HepG2 (cell line): Measurements from ENCODE around the gene RNF126. TPM values are rescaled to one million over a fixed set of nuclear protein-coding genes. Genes with fewer than 3 reads are reported as not detected.
A peak's percentile ranks its signal among the peaks of the same experiment; 100 is the strongest.

Experiments used
- ARNT ChIP-seq: fragments of 450-650 bp; IDR thresholded peaks from 2 replicates; pipeline ENCODE4 v1.6.1; 2017
- ARNTL ChIP-seq: sonication (generic); formaldehyde crosslinking; IDR thresholded peaks from 2 replicates; pipeline ENCODE4 v1.4.0; 2020; ENCODE audit warnings: mild to moderate bottlenecking, missing genetic modification reagents
- PHF5A ChIP-seq: IDR thresholded peaks from one replicate; pipeline ENCODE4 v1.6.1; 2018; ENCODE audit warnings: low read depth, missing genetic modification reagents; ENCODE audit not compliant: unreplicated experiment
- PPARG ChIP-seq: conservative IDR thresholded peaks from 2 replicates; pipeline ENCODE4 v1.6.1; 2016; ENCODE audit warnings: missing biosample characterization, missing genetic modification reagents
- RELA ChIP-seq: sonication (generic); formaldehyde crosslinking; IDR thresholded peaks from 2 replicates; pipeline ENCODE4 v1.4.0; 2020; ENCODE audit warnings: missing genetic modification reagents
- SAP130 ChIP-seq: IDR thresholded peaks from 2 replicates; pipeline ENCODE4 v1.6.1; 2016; ENCODE audit warnings: low read depth
- SETDB1 ChIP-seq: sonication (generic); formaldehyde crosslinking; IDR thresholded peaks from 2 replicates; pipeline ENCODE4 v1.5.1; 2020; ENCODE audit warnings: missing genetic modification reagents, mild to moderate bottlenecking, borderline replicate concordance
- SP1 ChIP-seq, 2 experiments: fragments of 450-650 bp in 1 of 2; sonication (generic) in 1 of 2; formaldehyde crosslinking in 1 of 2; IDR thresholded peaks; 2 replicates each; pipeline versions ENCODE4 v1.4.0 to v1.6.1; 2016 to 2020; ENCODE audit warnings: missing genetic modification reagents in 1 of 2
- SPEN ChIP-seq: sonication (generic); formaldehyde crosslinking; IDR thresholded peaks from 2 replicates; pipeline ENCODE4 v1.5.1; 2020; ENCODE audit warnings: low read depth, mild to moderate bottlenecking, missing genetic modification reagents
- ZC3H4 ChIP-seq: sonication (generic); formaldehyde crosslinking; IDR thresholded peaks from 2 replicates; pipeline ENCODE4 v1.4.0; 2020; ENCODE audit warnings: missing genetic modification reagents, borderline replicate concordance
- ZKSCAN5 ChIP-seq: sonication (generic); formaldehyde crosslinking; IDR thresholded peaks from 2 replicates; pipeline ENCODE4 v1.5.1; 2020; ENCODE audit warnings: mild to moderate bottlenecking, missing genetic modification reagents
- ZNF138 ChIP-seq: sonication (generic); formaldehyde crosslinking; IDR thresholded peaks from 2 replicates; pipeline ENCODE4 v1.5.0; 2020; ENCODE audit warnings: mild to moderate bottlenecking, low read depth, missing genetic modification reagents
- ZNF20 ChIP-seq: sonication (generic); formaldehyde crosslinking; IDR thresholded peaks from 2 replicates; pipeline ENCODE4 v1.4.0; 2020; ENCODE audit warnings: mild to moderate bottlenecking, moderate library complexity, missing genetic modification reagents
- ZNF263 ChIP-seq: sonication (generic); formaldehyde crosslinking; IDR thresholded peaks from 2 replicates; pipeline ENCODE4 v1.4.0; 2020; ENCODE audit warnings: missing genetic modification reagents
- ZNF317 ChIP-seq: sonication (generic); formaldehyde crosslinking; IDR thresholded peaks from 2 replicates; pipeline ENCODE4 v1.5.0; 2020; ENCODE audit warnings: mild to moderate bottlenecking, missing genetic modification reagents
- ZNF333 ChIP-seq: sonication (generic); formaldehyde crosslinking; IDR thresholded peaks from 2 replicates; pipeline ENCODE4 v1.4.0; 2020; ENCODE audit warnings: mild to moderate bottlenecking, missing genetic modification reagents, borderline replicate concordance
- ZNF335 ChIP-seq: sonication (generic); formaldehyde crosslinking; IDR thresholded peaks from 2 replicates; pipeline ENCODE4 v1.4.0; 2020; ENCODE audit warnings: missing genetic modification reagents
- ZNF451 ChIP-seq: sonication (generic); formaldehyde crosslinking; IDR thresholded peaks from 2 replicates; pipeline ENCODE4 v1.5.0; 2020; ENCODE audit warnings: mild to moderate bottlenecking, missing genetic modification reagents
- ZNF460 ChIP-seq: sonication (generic); formaldehyde crosslinking; IDR thresholded peaks from 2 replicates; pipeline ENCODE4 v1.5.1; 2020; ENCODE audit warnings: missing genetic modification reagents, mild to moderate bottlenecking, borderline replicate concordance
- ZNF564 ChIP-seq: sonication (generic); formaldehyde crosslinking; IDR thresholded peaks from 2 replicates; pipeline ENCODE4 v1.8.1; 2023; ENCODE audit warnings: mild to moderate bottlenecking, missing genetic modification reagents
- ZNF709 ChIP-seq: sonication (generic); formaldehyde crosslinking; IDR thresholded peaks from 2 replicates; pipeline ENCODE4 v1.5.0; 2020; ENCODE audit warnings: mild to moderate bottlenecking, missing genetic modification reagents
- ZNF761 ChIP-seq: sonication (generic); formaldehyde crosslinking; conservative IDR thresholded peaks from 2 replicates; pipeline ENCODE4 v1.4.0; 2020; ENCODE audit warnings: mild to moderate bottlenecking, missing genetic modification reagents
- ZSCAN22 ChIP-seq: sonication (generic); formaldehyde crosslinking; IDR thresholded peaks from 2 replicates; pipeline ENCODE4 v1.4.0; 2020; ENCODE audit warnings: mild to moderate bottlenecking, missing genetic modification reagents
- polyA plus RNA-seq, 8 experiments: library from polyadenylated mRNA; depleted of rRNA in 3 of 8; stranded (reverse) in 7 of 8; unstranded in 1 of 8; fragments of >200 nt; fragmentation: Illumina TruSeq in 4 of 8; extraction: Trizol in 4 of 8; gene quantifications; 2 replicates each; pipeline versions ENCODE4 v1.2.1 to v1.2.3, GENCODE V29; 2011 to 2016; ENCODE audit warnings: low read depth in 4 of 8, missing spikeins in 1 of 8, mixed read lengths in 1 of 8; ENCODE audit not compliant: insufficient read depth in 1 of 8
- total RNA-seq, 5 experiments: library from RNA; depleted of rRNA; stranded (reverse); fragments of >200 nt; fragmentation: Illumina TruSeq; extraction: Trizol; gene quantifications; 2 replicates each; pipeline ENCODE4 v1.2.3, GENCODE V29; 2016; ENCODE audit warnings: low read depth in 1 of 5
- TF ChIP-seq, protein P1 (sequence below): IDR thresholded peaks from 2 replicates; pipeline ENCODE4 v1.6.1; 2016
- TF ChIP-seq, protein P2 (sequence below): sonication (generic); formaldehyde crosslinking; IDR thresholded peaks from 2 replicates; pipeline ENCODE4 v1.4.0; 2020; ENCODE audit warnings: mild to moderate bottlenecking, missing genetic modification reagents
- TF ChIP-seq, protein P3 (sequence below): sonication (generic); formaldehyde crosslinking; IDR thresholded peaks from 2 replicates; pipeline ENCODE4 v1.4.0; 2020; ENCODE audit warnings: missing genetic modification reagents, low read depth, mild to moderate bottlenecking, borderline replicate concordance
- TF ChIP-seq, protein P4 (sequence below): sonication (generic); formaldehyde crosslinking; IDR thresholded peaks from 2 replicates; pipeline ENCODE4 v1.4.0; 2020; ENCODE audit warnings: mild to moderate bottlenecking, missing genetic modification reagents

Gene RNF126
- total and polyA plus RNA-seq, 2 of the 13 experiments (the other 11 are each of a cell fraction or from before 2014, with no cell fraction given), result 23.2 to 34.0 TPM

DNA sequence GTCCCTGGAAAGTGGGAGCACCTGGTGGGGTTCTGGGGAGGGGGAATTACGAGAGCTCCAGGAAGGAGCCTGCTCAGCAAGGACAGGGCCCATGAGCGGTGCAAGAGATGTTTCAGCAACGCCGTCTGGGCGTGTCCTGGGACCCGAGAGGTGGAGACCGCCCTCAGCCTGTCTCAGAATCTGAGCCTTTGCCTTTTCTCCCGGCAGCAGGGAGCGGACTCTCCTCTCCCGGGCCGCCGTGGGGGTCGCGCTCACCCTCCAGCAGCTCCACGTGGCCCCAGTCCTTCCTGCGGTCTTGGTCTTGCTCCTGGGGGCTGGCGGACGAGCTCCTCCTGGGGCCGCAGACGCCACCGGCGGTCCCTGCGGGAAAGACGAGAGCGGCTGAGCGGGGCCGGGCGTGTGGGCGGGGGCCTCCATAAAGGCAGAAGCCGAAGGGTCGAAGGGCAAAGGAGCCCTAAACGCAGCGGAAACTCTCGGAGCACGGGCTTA, 30.4 kb downstream of the RNF126 start (continued):
- TF ChIP-seq, protein P1, sequence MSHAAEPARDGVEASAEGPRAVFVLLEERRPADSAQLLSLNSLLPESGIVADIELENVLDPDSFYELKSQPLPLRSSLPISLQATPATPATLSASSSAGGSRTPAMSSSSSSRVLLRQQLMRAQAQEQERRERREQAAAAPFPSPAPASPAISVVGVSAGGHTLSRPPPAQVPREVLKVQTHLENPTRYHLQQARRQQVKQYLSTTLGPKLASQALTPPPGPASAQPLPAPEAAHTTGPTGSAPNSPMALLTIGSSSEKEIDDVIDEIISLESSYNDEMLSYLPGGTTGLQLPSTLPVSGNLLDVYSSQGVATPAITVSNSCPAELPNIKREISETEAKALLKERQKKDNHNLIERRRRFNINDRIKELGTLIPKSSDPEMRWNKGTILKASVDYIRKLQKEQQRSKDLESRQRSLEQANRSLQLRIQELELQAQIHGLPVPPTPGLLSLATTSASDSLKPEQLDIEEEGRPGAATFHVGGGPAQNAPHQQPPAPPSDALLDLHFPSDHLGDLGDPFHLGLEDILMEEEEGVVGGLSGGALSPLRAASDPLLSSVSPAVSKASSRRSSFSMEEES (CRISPR knock-in tag), result no peak
- TF ChIP-seq ARNT (no peak), ZNF709 (0 out of 2 replicates have a peak, but pooled peaks have one; percentile 10), ZNF335 (CRISPR knock-in tag) (no peak), ARNTL (CRISPR knock-in tag) (no peak; the same call in 1 of the 2 replicates), ZNF451 (CRISPR knock-in tag) (no peak; the same call in 1 of the 2 replicates), ZNF761 (0 out of 2 replicates have a peak, but pooled peaks have one; percentile 52), ZNF263 (CRISPR knock-in tag) (peak; percentile 13; the same call in 1 of the 2 replicates), ZNF564 (CRISPR knock-in tag) (no peak), PHF5A (no peak), ZSCAN22 (no peak), SPEN (CRISPR knock-in tag) (0 out of 2 replicates have a peak, but pooled peaks have one; percentile 28), SP1 (IDR thresholded peaks at IDR 0.05) (no peak), SP1 (CRISPR knock-in tag; IDR thresholded peaks at IDR 0.05) (no peak), SETDB1 (CRISPR knock-in tag) (no peak), SAP130 (CRISPR knock-in tag) (peak; percentile 81), ZKSCAN5 (CRISPR knock-in tag) (no peak), ZNF138 (no peak), ZNF317 (peak; percentile 14; the same call in 1 of the 2 replicates), ZC3H4 (CRISPR knock-in tag) (peak; percentile 35; the same call in 1 of the 2 replicates), ZNF460 (no peak), RELA (CRISPR knock-in tag) (0 out of 2 replicates have a peak, but pooled peaks have one; percentile 31), ZNF20 (CRISPR knock-in tag) (0 out of 2 replicates have a peak, but pooled peaks have one; percentile 8), ZNF333 (CRISPR knock-in tag) (peak; percentile 46; the same call in 1 of the 2 replicates), PPARG (no peak; the same call in 1 of the 2 replicates)
- TF ChIP-seq, protein P2, sequence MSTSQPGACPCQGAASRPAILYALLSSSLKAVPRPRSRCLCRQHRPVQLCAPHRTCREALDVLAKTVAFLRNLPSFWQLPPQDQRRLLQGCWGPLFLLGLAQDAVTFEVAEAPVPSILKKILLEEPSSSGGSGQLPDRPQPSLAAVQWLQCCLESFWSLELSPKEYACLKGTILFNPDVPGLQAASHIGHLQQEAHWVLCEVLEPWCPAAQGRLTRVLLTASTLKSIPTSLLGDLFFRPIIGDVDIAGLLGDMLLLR (CRISPR knock-in tag), result 0 out of 2 replicates have a peak, but pooled peaks have one; percentile 19
- TF ChIP-seq, protein P3, sequence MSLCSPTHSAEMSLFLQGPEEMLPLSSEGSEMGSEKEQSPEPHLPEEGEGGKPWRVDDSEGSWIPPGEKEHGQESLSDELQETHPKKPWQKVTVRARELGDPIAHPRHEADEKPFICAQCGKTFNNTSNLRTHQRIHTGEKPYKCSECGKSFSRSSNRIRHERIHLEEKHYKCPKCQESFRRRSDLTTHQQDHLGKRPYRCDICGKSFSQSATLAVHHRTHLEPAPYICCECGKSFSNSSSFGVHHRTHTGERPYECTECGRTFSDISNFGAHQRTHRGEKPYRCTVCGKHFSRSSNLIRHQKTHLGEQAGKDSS (CRISPR knock-in tag), result no peak
- TF ChIP-seq, protein P4, sequence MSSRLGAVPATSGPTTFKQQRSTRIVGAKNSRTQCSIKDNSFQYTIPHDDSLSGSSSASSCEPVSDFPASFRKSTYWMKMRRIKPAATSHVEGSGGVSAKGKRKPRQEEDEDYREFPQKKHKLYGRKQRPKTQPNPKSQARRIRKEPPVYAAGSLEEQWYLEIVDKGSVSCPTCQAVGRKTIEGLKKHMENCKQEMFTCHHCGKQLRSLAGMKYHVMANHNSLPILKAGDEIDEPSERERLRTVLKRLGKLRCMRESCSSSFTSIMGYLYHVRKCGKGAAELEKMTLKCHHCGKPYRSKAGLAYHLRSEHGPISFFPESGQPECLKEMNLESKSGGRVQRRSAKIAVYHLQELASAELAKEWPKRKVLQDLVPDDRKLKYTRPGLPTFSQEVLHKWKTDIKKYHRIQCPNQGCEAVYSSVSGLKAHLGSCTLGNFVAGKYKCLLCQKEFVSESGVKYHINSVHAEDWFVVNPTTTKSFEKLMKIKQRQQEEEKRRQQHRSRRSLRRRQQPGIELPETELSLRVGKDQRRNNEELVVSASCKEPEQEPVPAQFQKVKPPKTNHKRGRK (CRISPR knock-in tag), result no peak
